H9 (cell line): ENCODE measurements around the gene SVOP. TPM values are rescaled to one million over a fixed set of nuclear protein-coding genes. Genes with fewer than 3 reads are reported as not detected.

ENCODE experiments used
- DNase-seq: peaks from one replicate; pipeline ENCODE4 v3.0.0-alpha.2; 2017
- H2AFZ ChIP-seq: one replicate; pipeline ENCODE4 v1.6.1; 2013; ENCODE audit warnings: mild to moderate bottlenecking, low read length, control low read depth, moderate library complexity
- H2AK5ac ChIP-seq: 2 replicates; pipeline ENCODE4 v1.6.1; 2013; ENCODE audit warnings: low read length, control low read depth, mixed read lengths; ENCODE audit not compliant: insufficient read length
- H2BK120ac ChIP-seq: one replicate; pipeline ENCODE4 v1.6.1; 2013; ENCODE audit warnings: low read depth, mild to moderate bottlenecking, low read length, control low read depth, inconsistent platforms; ENCODE audit not compliant: poor library complexity, severe bottlenecking
- H2BK12ac ChIP-seq: 2 replicates; pipeline ENCODE4 v1.6.1; 2013; ENCODE audit warnings: low read length, control low read depth, mixed read lengths, low read depth; ENCODE audit not compliant: insufficient read length
- H2BK15ac ChIP-seq: 2 replicates; pipeline ENCODE4 v1.6.1; 2013; ENCODE audit warnings: low read depth, low read length, control low read depth
- H2BK20ac ChIP-seq: one replicate; pipeline ENCODE4 v1.6.1; 2013; ENCODE audit warnings: low read depth, mild to moderate bottlenecking, low read length, control low read depth, inconsistent platforms; ENCODE audit not compliant: poor library complexity, severe bottlenecking
- H2BK5ac ChIP-seq: 2 replicates; pipeline ENCODE4 v1.6.1; 2013; ENCODE audit warnings: low read length, control low read depth, mixed read lengths; ENCODE audit not compliant: insufficient read length
- H3K14ac ChIP-seq: 2 replicates; pipeline ENCODE4 v1.6.1; 2013; ENCODE audit warnings: low read length, control low read depth; ENCODE audit not compliant: insufficient read depth
- H3K18ac ChIP-seq: 2 replicates; pipeline ENCODE4 v1.6.1; 2013; ENCODE audit warnings: low read depth, mild to moderate bottlenecking, mixed read lengths, low read length, control low read depth; ENCODE audit not compliant: insufficient read length
- H3K23ac ChIP-seq: 2 replicates; pipeline ENCODE4 v1.6.1; 2013; ENCODE audit warnings: low read length, control low read depth, mixed read lengths, low read depth; ENCODE audit not compliant: insufficient read length
- H3K23me2 ChIP-seq: 2 replicates; pipeline ENCODE4 v1.6.1; 2013; ENCODE audit warnings: low read depth, mild to moderate bottlenecking, mixed read lengths, low read length, control low read depth; ENCODE audit not compliant: insufficient read length, poor library complexity, severe bottlenecking
- H3K27ac ChIP-seq: 2 replicates; pipeline ENCODE4 v1.5.1; 2013; ENCODE audit warnings: low read length, control low read depth, mixed read lengths, low read depth; ENCODE audit not compliant: insufficient read length
- H3K27me3 ChIP-seq: 2 replicates; pipeline ENCODE4 v1.6.1; 2013; ENCODE audit warnings: low read length, control low read depth, inconsistent platforms; ENCODE audit not compliant: insufficient read depth
- H3K4ac ChIP-seq: 2 replicates; pipeline ENCODE4 v1.6.1; 2013; ENCODE audit warnings: low read depth, mild to moderate bottlenecking, control low read depth, inconsistent platforms, low read length, moderate library complexity
- H3K4me1 ChIP-seq: 2 replicates; pipeline ENCODE4 v1.6.1; 2013; ENCODE audit warnings: low read length, control low read depth, inconsistent platforms; ENCODE audit not compliant: insufficient read depth
- H3K4me2 ChIP-seq: 2 replicates; pipeline ENCODE4 v1.6.1; 2013; ENCODE audit warnings: low read length, control low read depth, mixed read lengths; ENCODE audit not compliant: insufficient read length, insufficient read depth
- H3K56ac ChIP-seq: 2 replicates; pipeline ENCODE4 v1.6.1; 2013; ENCODE audit warnings: low read depth, mild to moderate bottlenecking, mixed read lengths, low read length, control low read depth; ENCODE audit not compliant: insufficient read length
- H3K79me1 ChIP-seq: 2 replicates; pipeline ENCODE4 v1.6.1; 2013; ENCODE audit warnings: low read depth, mild to moderate bottlenecking, moderate library complexity, low read length, control low read depth, inconsistent platforms; ENCODE audit not compliant: insufficient read depth, poor library complexity, severe bottlenecking
- H3K79me2 ChIP-seq: 2 replicates; pipeline ENCODE4 v1.6.1; 2013; ENCODE audit warnings: low read length, control low read depth, inconsistent platforms; ENCODE audit not compliant: insufficient read depth
- H3K9ac ChIP-seq: 2 replicates; pipeline ENCODE4 v1.6.1; 2013; ENCODE audit warnings: low read length, control low read depth, mixed read lengths; ENCODE audit not compliant: insufficient read length; ENCODE audit errors: extremely low read depth
- H3K9me3 ChIP-seq: one replicate; pipeline ENCODE4 v1.6.1; 2013; ENCODE audit warnings: low read depth, low read length, inconsistent platforms; ENCODE audit not compliant: control insufficient read depth
- H3T11ph ChIP-seq: one replicate; pipeline ENCODE4 v1.6.1; 2013; ENCODE audit warnings: mild to moderate bottlenecking, low read length, control low read depth, inconsistent platforms
- H4K20me1 ChIP-seq: one replicate; pipeline ENCODE4 v1.6.1; 2013; ENCODE audit not compliant: control insufficient read depth, insufficient read length, insufficient read depth
- H4K5ac ChIP-seq: 2 replicates; pipeline ENCODE4 v1.6.1; 2013; ENCODE audit warnings: low read depth, mild to moderate bottlenecking, mixed read lengths, low read length, control low read depth; ENCODE audit not compliant: insufficient read length
- H4K8ac ChIP-seq: replicated peaks from 2 replicates; pipeline ENCODE4 v1.6.1; 2013; ENCODE audit warnings: low read length, control low read depth, mixed read lengths, low read depth; ENCODE audit not compliant: insufficient read length
- H4K91ac ChIP-seq: 2 replicates; pipeline ENCODE4 v1.6.1; 2013; ENCODE audit warnings: low read depth, mild to moderate bottlenecking, moderate library complexity, mixed read lengths, low read length, control low read depth; ENCODE audit not compliant: insufficient read length
- H3K27ac Mint-ChIP-seq, 3 experiments: 2 replicates in 2 of 3; 3 replicates in 1 of 3; pipeline ENCODE4 v1.8.0; 2020 to 2021; ENCODE audit warnings: mixed read lengths in 3 of 3, mild to moderate bottlenecking in 1 of 3, moderate library complexity in 1 of 3
- H3K27me3 Mint-ChIP-seq: 2 replicates; pipeline ENCODE4 v1.8.0; 2021; ENCODE audit warnings: low read depth, mild to moderate bottlenecking, moderate library complexity, mixed read lengths
- H3K36me3 Mint-ChIP-seq, 3 experiments: 2 replicates in 2 of 3; 3 replicates in 1 of 3; pipeline ENCODE4 v1.8.0; 2020 to 2021; ENCODE audit warnings: low read depth in 3 of 3, mixed read lengths in 3 of 3; ENCODE audit not compliant: insufficient read depth in 1 of 3
- H3K4me1 Mint-ChIP-seq, 2 experiments: 2 replicates each; pipeline ENCODE4 v1.8.0; 2020; ENCODE audit warnings: mixed read lengths in 2 of 2
- H3K4me3 Mint-ChIP-seq, 2 experiments: 2 replicates in 1 of 2; 3 replicates in 1 of 2; pipeline ENCODE4 v1.8.0; 2020 to 2021; ENCODE audit warnings: mild to moderate bottlenecking in 2 of 2, mixed read lengths in 2 of 2, moderate library complexity in 1 of 2
- H3K9me3 Mint-ChIP-seq, 2 experiments: 2 replicates in 1 of 2; 3 replicates in 1 of 2; pipeline ENCODE4 v1.8.0; 2020; ENCODE audit warnings: mild to moderate bottlenecking in 2 of 2, mixed read lengths in 2 of 2, moderate library complexity in 1 of 2
- CTCF ChIP-seq: fragments of 200-600 bp; sonication (generic); conservative IDR thresholded peaks from 3 replicates; pipeline ENCODE4 v1.8.0; 2021; ENCODE audit warnings: antibody characterized with exemption, mild to moderate bottlenecking
- WGBS: extraction: QIAGEN DNeasy Blood & Tissue Kit; methylation state at CpG from one replicate; pipeline ENCODE4 v1.1.7; 2013; ENCODE audit warnings: missing lambda C conversion rate, low lambda C conversion rate, mixed read lengths; ENCODE audit not compliant: insufficient read length; ENCODE audit errors: extremely low coverage; 5-methylcytosine and 5-hydroxymethylcytosine counted together
- total RNA-seq: library from RNA; stranded (reverse); gene quantifications from 2 replicates; pipeline ENCODE4 v1.2.1, GENCODE V29; 2021

The SVOP gene
- total RNA-seq, 1 experiment from 2014 or later, result 0.15 TPM

GRCh38 chr12:109010259-109010658 is 10.6 kb downstream of the SVOP start:
- Histone ChIP-seq H2BK5ac (no peak overlapping the region), H3K4me2 (no peak overlapping the region), H3K18ac (no peak overlapping the region), H2AK5ac (no peak overlapping the region), H3K9ac (no peak overlapping the region), H2BK15ac (no peak overlapping the region), H3T11ph (no peak overlapping the region), H3K4ac (no peak overlapping the region), H3K79me2 (no peaks in the 10 kb centered on the region), H3K23me2 (no peaks in the 10 kb centered on the region), H3K79me1 (no peaks in the 10 kb centered on the region), H2BK12ac (no peak overlapping the region), H3K14ac (no peak overlapping the region), H4K8ac (no peak overlapping the region), H3K4me1 (no peaks in the 10 kb centered on the region), H2BK20ac (no peak overlapping the region), H3K9me3 (no peaks in the 10 kb centered on the region), H2BK120ac (no peak overlapping the region), H4K91ac (no peak overlapping the region), H3K23ac (no peak overlapping the region), H4K5ac (no peak overlapping the region), H3K56ac (no peak overlapping the region), H3K27me3 (no peaks in the 10 kb centered on the region), H3K27ac (no peak overlapping the region), H2AFZ (no peak overlapping the region), H4K20me1 (no peaks in the 10 kb centered on the region)
- Mint-ChIP-seq H3K27me3 (peaks cover 15% of the 10 kb centered on the region), H3K4me3 (no peak overlapping the region), H3K9me3 (no peaks in the 10 kb centered on the region), H3K36me3 (no peaks in the 10 kb centered on the region), H3K27ac (no peak overlapping the region), H3K4me1 (peaks cover 4 to 6% of the 10 kb centered on the region in 2 experiments; a peak in 3 of 4 replicates)
- no peak for TF ChIP-seq CTCF
- DNase-seq, result no peak
- WGBS, result no CpG with 5 or more reads among the region's 2 CpGs
